K562 (cell line): Measurements from ENCODE around the gene ZNF618. TPM values are rescaled to one million over a fixed set of nuclear protein-coding genes. Genes with fewer than 3 reads are reported as not detected.

Source experiments
- ATAC-seq: fragments of 200-7000 bp; cut with Tn5 transposase; 3 replicates; pipeline ENCODE4 v1.9.1; 2020; ENCODE audit warnings: moderate library complexity
- BruUV-seq: library from RNA; stranded (reverse); fragments of 400-500 nt; replicated peaks from 2 replicates; lab custom pipeline; 2021; lab: Mats Ljungman, UMichigan
- CTCF ChIA-PET: fragments of 300-600 bp; formaldehyde crosslinking; extraction: SDS; loops from one replicate; lab custom pipeline; 2021; ENCODE audit warnings: low intra/inter-chr PET ratio; lab: Yijun Ruan, JAX
- POLR2A ChIA-PET: fragments of 300-600, 350-650 bp; sonication (Branson Sonifier 250); formaldehyde crosslinking; extraction: SDS; loops from one replicate; lab custom pipeline; 2021; ENCODE audit warnings: antibody characterized with exemption, inconsistent platforms; lab: Yijun Ruan, JAX
- DNase-seq, 4 experiments: peaks; one replicate each; pipeline versions ENCODE4 v3.0.0 to v3.0.0-alpha.2; 2011 to 2018; ENCODE audit warnings: low spot score in 3 of 4, mixed read lengths in 3 of 4; ENCODE audit errors: extremely low read depth in 1 of 4
- FAIRE-seq: peaks from 2 replicates; lab custom pipeline; 2011; peaks lifted over from hg19 to GRCh38; lab: Jason Lieb, UNC
- H2AFZ ChIP-seq: 2 replicates; pipeline ENCODE4 v1.6.0; 2011; ENCODE audit warnings: low read depth, low read length, control low read depth, inconsistent platforms
- H3K27ac ChIP-seq: fragments of 200-600 bp; 3 replicates; pipeline ENCODE4 v1.8.0; 2011; ENCODE audit warnings: low read depth, mild to moderate bottlenecking, control low read depth, inconsistent platforms, low read length, moderate library complexity, mixed read lengths; ENCODE audit errors: extremely low read depth
- H3K27me3 ChIP-seq, 2 experiments: fragments of 300-600 bp in 1 of 2; 2 replicates in 1 of 2; 3 replicates in 1 of 2; pipeline versions ENCODE4 v1.6.0 to v1.8.0; 2011; ENCODE audit warnings: inconsistent platforms in 2 of 2, low read length in 2 of 2, mild to moderate bottlenecking in 1 of 2, mixed read lengths in 1 of 2, moderate library complexity in 1 of 2; ENCODE audit not compliant: control insufficient read depth in 2 of 2, insufficient read depth in 2 of 2
- H3K36me3 ChIP-seq: fragments of 300-600 bp; 3 replicates; pipeline ENCODE4 v1.8.0; 2011; ENCODE audit warnings: mild to moderate bottlenecking, low read length, inconsistent platforms; ENCODE audit not compliant: control insufficient read depth, insufficient read depth
- H3K4me1 ChIP-seq, 2 experiments: fragments of 200-600 bp in 1 of 2; replicated peaks in 1 of 2; 2 replicates in 1 of 2; 3 replicates in 1 of 2; pipeline versions ENCODE4 v1.5.1 to v1.8.0; 2011; ENCODE audit warnings: inconsistent platforms in 2 of 2, low read length in 2 of 2, mild to moderate bottlenecking in 1 of 2, mixed read lengths in 1 of 2, moderate library complexity in 1 of 2; ENCODE audit not compliant: control insufficient read depth in 2 of 2, insufficient read depth in 2 of 2
- H3K4me2 ChIP-seq: 2 replicates; pipeline ENCODE4 v1.6.1; 2011; ENCODE audit warnings: low read length, control low read depth, inconsistent platforms, mixed read lengths; ENCODE audit not compliant: insufficient read depth
- H3K4me3 ChIP-seq: fragments of 200-600 bp; sonication (generic), shearing (Covaris generic); 2 replicates; pipeline ENCODE4 v1.5.1; 2016; ENCODE audit warnings: control low read depth, inconsistent platforms
- H3K79me2 ChIP-seq: fragments of 200-600 bp; 3 replicates; pipeline ENCODE4 v1.8.0; 2011; ENCODE audit warnings: low read length, inconsistent platforms; ENCODE audit not compliant: control insufficient read depth, insufficient read depth
- H3K9ac ChIP-seq, 2 experiments: 2 replicates each; pipeline versions ENCODE4 v1.6.0 to v1.6.1; 2011; ENCODE audit warnings: low read depth in 2 of 2, low read length in 2 of 2, control low read depth in 1 of 2, inconsistent platforms in 1 of 2, mild to moderate bottlenecking in 1 of 2, mixed read lengths in 1 of 2; ENCODE audit not compliant: insufficient read depth in 1 of 2
- H3K9me1 ChIP-seq: one replicate; pipeline ENCODE4 v1.6.0; 2011; ENCODE audit warnings: inconsistent platforms, mild to moderate bottlenecking, low read length, moderate library complexity; ENCODE audit not compliant: control insufficient read depth, insufficient read depth
- H3K9me3 ChIP-seq: replicated peaks from 2 replicates; pipeline ENCODE4 v1.5.1; 2011; ENCODE audit warnings: low read depth, low read length, inconsistent platforms; ENCODE audit not compliant: control insufficient read depth, insufficient read depth
- H4K20me1 ChIP-seq: replicated peaks from 2 replicates; pipeline ENCODE4 v1.6.1; 2011; ENCODE audit warnings: low read length, inconsistent platforms, mixed read lengths; ENCODE audit not compliant: control insufficient read depth, insufficient read depth
- CBX3 ChIP-seq, 2 experiments: IDR thresholded peaks; 1 replicate in 1 of 2; 2 replicates in 1 of 2; pipeline ENCODE4 v1.6.1; 2012; ENCODE audit warnings: inconsistent platforms in 2 of 2, low read length in 2 of 2, borderline replicate concordance in 1 of 2, control low read depth in 1 of 2
- CREB1 ChIP-seq, 2 experiments: sonication (generic) in 1 of 2; formaldehyde crosslinking in 1 of 2; IDR thresholded peaks; 2 replicates each; pipeline versions ENCODE4 v1.6.1 to v1.8.0; 2012 to 2022; ENCODE audit warnings: inconsistent platforms in 1 of 2, mild to moderate bottlenecking in 1 of 2, missing genetic modification reagents in 1 of 2, moderate library complexity in 1 of 2
- NR4A1 ChIP-seq, 2 experiments: fragments of 250-450 bp in 1 of 2; fragments of 450-650 bp in 1 of 2; sonication (Bioruptor Pico) in 1 of 2; IDR thresholded peaks; 2 replicates each; pipeline versions ENCODE4 v1.4.0 to v1.6.1; 2016 to 2020; ENCODE audit warnings: mild to moderate bottlenecking in 2 of 2, missing compliant biosample characterization in 1 of 2, missing genetic modification characterization in 1 of 2, moderate library complexity in 1 of 2
- RAD51 ChIP-seq: fragments of 450-650 bp; IDR thresholded peaks from 2 replicates; pipeline ENCODE4 v1.7.1; 2016; ENCODE audit warnings: low read depth, mild to moderate bottlenecking, borderline replicate concordance
- SRSF1 ChIP-seq: fragments of 200-400 bp; formaldehyde crosslinking; IDR thresholded peaks from 2 replicates; pipeline ENCODE4 v1.6.1; 2017; ENCODE audit warnings: mild to moderate bottlenecking, low read depth, low read length, moderate library complexity
- SUPT5H ChIP-seq: fragments of 450-650 bp; IDR thresholded peaks from 2 replicates; pipeline ENCODE4 v1.6.1; 2016
- ZNF277 ChIP-seq: fragments of 250-450 bp; sonication (Bioruptor Pico); IDR thresholded peaks from 2 replicates; pipeline ENCODE4 v1.8.0; 2022; ENCODE audit warnings: inconsistent platforms, mild to moderate bottlenecking, moderate library complexity, borderline replicate concordance
- WGBS: fragments of 100-300 bp; shearing (Covaris generic); methylation state at CpG from one replicate; pipeline ENCODE4 v1.1.6; 2016; ENCODE audit warnings: low coverage, mixed read lengths; ENCODE audit not compliant: insufficient coverage; ENCODE audit errors: missing lambda C conversion rate; 5-methylcytosine and 5-hydroxymethylcytosine counted together
- in situ Hi-C: fragments of 300-500 bp; cut with MboI; formaldehyde crosslinking; loops from 4 replicates; pipeline ENCODE4 v1.15.0; 2018; ENCODE audit warnings: inconsistent platforms, mixed read lengths
- intact Hi-C: fragments of 100-400 bp; cut with micrococcal nuclease; formaldehyde crosslinking; loops from 2 replicates; pipeline ENCODE4 v1.14.2; 2022
- polyA plus RNA-seq, 8 experiments: library from polyadenylated mRNA; depleted of rRNA in 4 of 8; stranded (reverse) in 5 of 8; unstranded in 3 of 8; fragments of >200 nt; fragmentation: Nextera tagmentation in 2 of 8; fragmentation: Illumina TruSeq in 1 of 8; extraction: Ambion mirVana in 2 of 8; extraction: Trizol in 1 of 8; gene quantifications; 2 replicates each; pipeline versions ENCODE4 v1.2.1 to v1.2.3, GENCODE V29; 2011 to 2014; ENCODE audit warnings: inconsistent platforms in 1 of 8, missing spikeins in 1 of 8
- total RNA-seq, 7 experiments: library from RNA; depleted of rRNA in 6 of 7; stranded (reverse); fragments of >200 nt in 6 of 7; fragmentation: Illumina TruSeq in 2 of 7; extraction: Trizol in 2 of 7; gene quantifications; 2 replicates each; pipeline versions ENCODE4 v1.2.1 to v1.2.3, GENCODE V29; 2011 to 2021; ENCODE audit warnings: low replicate concordance in 1 of 7
- TF ChIP-seq, protein P1 (sequence below): fragments of 250-450 bp; sonication (Bioruptor Pico); IDR thresholded peaks from 2 replicates; pipeline ENCODE4 v1.8.0; 2021; ENCODE audit warnings: moderate library complexity, mild to moderate bottlenecking, inconsistent platforms

Gene ZNF618
- total and polyA plus RNA-seq, 9 of the 15 experiments (the other 6 are each of a cell fraction or from before 2014, with no cell fraction given), result 0.08 to 13.7 (median 3.4) TPM

DNA sequence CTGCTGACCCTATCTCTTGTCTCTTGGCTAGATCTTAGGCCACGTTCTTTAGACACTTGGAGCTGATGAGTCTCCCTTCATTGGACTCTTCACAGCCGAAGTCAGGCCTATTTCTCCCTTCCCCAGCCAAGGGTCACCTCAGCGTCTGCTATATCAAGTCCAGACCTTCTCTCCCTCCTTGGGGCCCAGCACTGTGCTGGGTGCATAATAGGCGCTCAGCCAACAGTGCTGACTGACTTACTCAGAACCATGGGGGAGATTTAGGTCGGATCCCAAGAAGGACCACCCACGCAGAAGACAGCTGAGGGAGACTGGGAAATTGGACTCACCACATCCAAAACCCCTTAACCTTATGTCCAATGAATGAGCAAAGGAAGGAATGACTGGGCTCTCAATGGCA lies 207.6 kb downstream of the ZNF618 start:
- no peak for TF ChIP-seq RAD51
- no peak for TF ChIP-seq CREB1 (IDR thresholded peaks at IDR 0.05)
- TF ChIP-seq CREB1 (CRISPR knock-in tag; IDR thresholded peaks at IDR 0.05), result no peak
- TF ChIP-seq ZNF277, result no peak
- TF ChIP-seq NR4A1 (CRISPR knock-in tag; IDR thresholded peaks at IDR 0.05), result no peak
- TF ChIP-seq NR4A1 (tag; IDR thresholded peaks at IDR 0.05), result no peak
- no peak for TF ChIP-seq CBX3 (IDR thresholded peaks at IDR 0.05; ENCODE audit: borderline replicate concordance in 1 of 2, low read length in 2 of 2)
- TF ChIP-seq, protein P1, sequence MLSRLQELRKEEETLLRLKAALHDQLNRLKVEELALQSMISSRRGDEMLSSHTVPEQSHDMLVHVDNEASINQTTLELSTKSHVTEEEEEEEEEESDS (CRISPR knock-in tag), result no peak
- no peak for TF ChIP-seq SRSF1
- TF ChIP-seq SUPT5H, result no peak
- peaks cover 7 to 51% of the 10 kb centered on the region in 2 experiments; a peak in 4 of 5 replicates for H3K27me3 ChIP-seq
- no peaks in the 10 kb centered on the region for H3K79me2 ChIP-seq
- no peak for DNase-seq
- H3K4me3 ChIP-seq, result no peak overlapping the region
- intact Hi-C loops, result no loop called here
- ATAC-seq, result no peak
- POLR2A ChIA-PET, result no interaction called here
- CTCF ChIA-PET, result no interaction called here
- H2AFZ ChIP-seq, result no peak overlapping the region
- H3K9me3 ChIP-seq, result no peaks in the 10 kb centered on the region
- FAIRE-seq, result no peak
- no peaks in the 10 kb centered on the region for H3K36me3 ChIP-seq
- H3K9me1 ChIP-seq, result no peaks in the 10 kb centered on the region
- no peaks in the 10 kb centered on the region for H4K20me1 ChIP-seq
- no TSS peak for BruUV-seq
- H3K4me2 ChIP-seq, result no peak overlapping the region
- H3K9ac ChIP-seq, result no peak overlapping the region
- H3K4me1 ChIP-seq, result no peaks in the 10 kb centered on the region; a peak in 2 of 5 replicates
- in situ Hi-C loops, result loop anchor here (10.0 kb wide), 1 partner anchor 201 kb away; no protein-coding TSS in a partner anchor
- 5% methylated on average over 6 of the region's 6 CpGs for WGBS
- no peak overlapping the region for H3K27ac ChIP-seq
